DOHH2 (cell line): ENCODE results near the gene MAN2A1.

ENCODE experiments used
- H3F3A ChIP-seq: fragments of 200-600 bp; sonication (generic), shearing (Covaris generic); 2 replicates; pipeline ENCODE4 v1.6.0; 2016; ENCODE audit warnings: antibody characterized with exemption, mild to moderate bottlenecking; ENCODE audit not compliant: control insufficient read depth, insufficient read depth
- H3K27ac ChIP-seq: fragments of 200-600 bp; sonication (generic); 2 replicates; pipeline ENCODE4 v1.5.1; 2014; ENCODE audit warnings: low read depth, mild to moderate bottlenecking, low read length, moderate library complexity
- H3K27me3 ChIP-seq: fragments of 200-600 bp; sonication (generic); 2 replicates; pipeline ENCODE4 v1.6.1; 2014; ENCODE audit warnings: mild to moderate bottlenecking, low read length, mixed read lengths; ENCODE audit not compliant: control insufficient read depth
- H3K36me3 ChIP-seq: fragments of 200-600 bp; sonication (generic); 2 replicates; pipeline ENCODE4 v1.6.1; 2014; ENCODE audit warnings: mild to moderate bottlenecking, low read length, moderate library complexity, mixed read lengths; ENCODE audit not compliant: control insufficient read depth
- H3K4me1 ChIP-seq: fragments of 200-600 bp; sonication (generic); 2 replicates; pipeline ENCODE4 v1.6.1; 2014; ENCODE audit warnings: mild to moderate bottlenecking, low read length, mixed read lengths; ENCODE audit not compliant: control insufficient read depth
- H3K4me2 ChIP-seq: fragments of 200-600 bp; sonication (generic); 2 replicates; pipeline ENCODE4 v1.6.0; 2014; ENCODE audit warnings: mild to moderate bottlenecking, low read length, moderate library complexity
- H3K4me3 ChIP-seq: fragments of 200-600 bp; sonication (generic); 2 replicates; pipeline ENCODE4 v1.5.1; 2014; ENCODE audit warnings: mild to moderate bottlenecking, low read length, mixed read lengths
- H3K79me2 ChIP-seq: fragments of 200-600 bp; sonication (generic); 2 replicates; pipeline ENCODE4 v1.6.1; 2014; ENCODE audit warnings: mild to moderate bottlenecking, low read length, mixed read lengths; ENCODE audit not compliant: control insufficient read depth
- H3K9me2 ChIP-seq: fragments of 200-600 bp; sonication (generic); replicated peaks from 2 replicates; pipeline ENCODE4 v1.6.1; 2014; ENCODE audit warnings: mild to moderate bottlenecking, low read length, mixed read lengths; ENCODE audit not compliant: control insufficient read depth
- H3K9me3 ChIP-seq: fragments of 200-600 bp; sonication (generic); 2 replicates; pipeline ENCODE4 v1.6.1; 2014; ENCODE audit warnings: antibody characterized with exemption, low read length, mixed read lengths; ENCODE audit not compliant: control insufficient read depth, insufficient read depth
- H4K20me1 ChIP-seq: fragments of 200-600 bp; sonication (generic); 2 replicates; pipeline ENCODE4 v1.6.0; 2014; ENCODE audit warnings: low read depth, mild to moderate bottlenecking, antibody characterized with exemption, low read length, moderate library complexity; ENCODE audit not compliant: control insufficient read depth, insufficient read depth
- CTCF ChIP-seq: fragments of 200-600 bp; sonication (generic); IDR thresholded peaks from one replicate; pipeline ENCODE4 v1.5.1; 2014; ENCODE audit warnings: antibody characterized with exemption, mild to moderate bottlenecking, low read depth, low read length; ENCODE audit not compliant: poor library complexity, severe bottlenecking
- EZH2phosphoT487 ChIP-seq: fragments of 200-600 bp; sonication (generic); IDR thresholded peaks from 2 replicates; pipeline ENCODE4 v1.6.1; 2017; ENCODE audit warnings: borderline replicate concordance, mild to moderate bottlenecking, antibody characterized with exemption, low read length, moderate library complexity, mixed read lengths

Gene MAN2A1

DNA sequence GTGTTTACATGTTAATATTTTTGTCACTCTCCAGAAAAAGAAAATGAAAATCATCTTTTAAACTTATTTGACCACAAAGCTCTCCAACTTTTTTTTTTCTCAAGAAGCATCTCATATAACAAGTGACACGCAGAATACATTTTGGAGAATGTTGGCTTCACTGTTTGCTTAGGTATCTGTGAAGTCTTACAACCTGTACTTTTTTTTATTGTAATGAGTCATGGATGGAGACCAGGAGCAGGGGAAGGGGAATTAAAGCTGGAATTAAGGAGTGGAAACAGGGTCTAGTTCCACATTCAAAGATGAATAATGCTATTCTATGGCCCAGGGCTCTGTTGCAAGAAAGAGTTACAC is 211.9 kb downstream of the MAN2A1 start:
- no peaks in the 10 kb centered on the region for H3K9me3 ChIP-seq
- no peaks in the 10 kb centered on the region for H3F3A ChIP-seq
- TF ChIP-seq CTCF: no peak
- H4K20me1 ChIP-seq: no peaks in the 10 kb centered on the region
- H3K79me2 ChIP-seq: no peaks in the 10 kb centered on the region
- H3K4me2 ChIP-seq: no peak overlapping the region
- no peaks in the 10 kb centered on the region for H3K27me3 ChIP-seq
- no peaks in the 10 kb centered on the region for H3K36me3 ChIP-seq
- no peak overlapping the region for H3K4me3 ChIP-seq
- no peak overlapping the region for H3K27ac ChIP-seq
- H3K9me2 ChIP-seq: no peaks in the 10 kb centered on the region
- H3K4me1 ChIP-seq: no peaks in the 10 kb centered on the region

GRCh38 chr5:109903061-109903460 is 213.3 kb downstream of the MAN2A1 start:
- H3K4me1 ChIP-seq: no peaks in the 10 kb centered on the region
- H3F3A ChIP-seq: no peaks in the 10 kb centered on the region
- H3K27me3 ChIP-seq: no peaks in the 10 kb centered on the region
- TF ChIP-seq CTCF (no peak), EZH2phosphoT487 (no peak)
- no peak overlapping the region for H3K27ac ChIP-seq
- H3K4me3 ChIP-seq: no peak overlapping the region
- no peaks in the 10 kb centered on the region for H3K36me3 ChIP-seq
- no peaks in the 10 kb centered on the region for H4K20me1 ChIP-seq
- H3K9me2 ChIP-seq: no peaks in the 10 kb centered on the region
- no peak overlapping the region for H3K4me2 ChIP-seq
- no peaks in the 10 kb centered on the region for H3K79me2 ChIP-seq
- H3K9me3 ChIP-seq: no peaks in the 10 kb centered on the region

DNA sequence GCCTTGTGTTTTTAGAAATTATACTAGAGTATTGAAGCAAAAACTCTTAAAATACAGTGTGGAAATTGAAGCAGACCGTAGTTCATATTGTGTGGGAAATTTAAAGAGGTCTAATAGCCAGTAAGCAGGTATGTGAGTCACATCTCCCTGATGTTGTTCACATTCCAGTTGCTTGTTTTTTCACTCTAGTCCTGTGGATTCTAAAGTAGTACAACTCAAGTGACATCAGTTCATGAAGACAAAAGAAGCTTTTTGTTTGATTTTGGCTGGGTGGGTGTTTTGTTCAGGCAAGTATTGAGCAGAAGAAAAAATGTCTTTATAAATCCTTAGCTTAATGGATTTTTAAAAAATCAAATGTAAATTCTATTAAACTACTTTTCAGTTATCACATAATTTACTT is 216.2 kb downstream of the MAN2A1 start:
- Histone ChIP-seq H3K4me2 (no peak overlapping the region), H3K27ac (no peak overlapping the region), H3K9me2 (no peaks in the 10 kb centered on the region), H3K4me3 (no peak overlapping the region), H3K27me3 (no peaks in the 10 kb centered on the region), H3K4me1 (no peaks in the 10 kb centered on the region), H3K79me2 (no peaks in the 10 kb centered on the region), H3K9me3 (no peaks in the 10 kb centered on the region), H4K20me1 (no peaks in the 10 kb centered on the region), H3K36me3 (no peaks in the 10 kb centered on the region), H3F3A (no peaks in the 10 kb centered on the region)
- TF ChIP-seq EZH2phosphoT487: no peak
- no peak for TF ChIP-seq CTCF

GRCh38 chr5:109907189-109907588 is 217.5 kb downstream of the MAN2A1 start:
- H3K4me2 ChIP-seq: no peak overlapping the region
- H3K4me1 ChIP-seq: no peaks in the 10 kb centered on the region

More at GRCh38 chr5:109907189-109907588, 217.5 kb downstream of the MAN2A1 start:
- Histone ChIP-seq H3K27ac (no peak overlapping the region), H3K27me3 (no peaks in the 10 kb centered on the region), H3K9me2 (no peaks in the 10 kb centered on the region), H3K9me3 (no peaks in the 10 kb centered on the region), H3K79me2 (no peaks in the 10 kb centered on the region), H3K36me3 (no peaks in the 10 kb centered on the region), H3F3A (no peaks in the 10 kb centered on the region), H4K20me1 (no peaks in the 10 kb centered on the region), H3K4me3 (no peak overlapping the region)
- TF ChIP-seq EZH2phosphoT487 (no peak), CTCF (no peak)
